GM12864 (cell line): ENCODE data around the gene CUL9.
A peak's percentile ranks its signal among the peaks of the same experiment; 100 is the strongest.

Experiments used
- DNase-seq: peaks from one replicate; pipeline ENCODE4 v3.0.0-alpha.2; 2011; ENCODE audit warnings: low read depth
- H3K4me3 ChIP-seq: 2 replicates; pipeline ENCODE4 v1.5.1; 2011; ENCODE audit warnings: mild to moderate bottlenecking, low read depth, low read length, control low read depth
- TF ChIP-seq, protein P1 (sequence below): IDR thresholded peaks from 2 replicates; pipeline ENCODE4 v1.5.1; 2011; ENCODE audit warnings: low read depth, mild to moderate bottlenecking, moderate library complexity, low read length, control low read depth, inconsistent platforms; ENCODE audit errors: missing control alignments

The CUL9 gene

DNA sequence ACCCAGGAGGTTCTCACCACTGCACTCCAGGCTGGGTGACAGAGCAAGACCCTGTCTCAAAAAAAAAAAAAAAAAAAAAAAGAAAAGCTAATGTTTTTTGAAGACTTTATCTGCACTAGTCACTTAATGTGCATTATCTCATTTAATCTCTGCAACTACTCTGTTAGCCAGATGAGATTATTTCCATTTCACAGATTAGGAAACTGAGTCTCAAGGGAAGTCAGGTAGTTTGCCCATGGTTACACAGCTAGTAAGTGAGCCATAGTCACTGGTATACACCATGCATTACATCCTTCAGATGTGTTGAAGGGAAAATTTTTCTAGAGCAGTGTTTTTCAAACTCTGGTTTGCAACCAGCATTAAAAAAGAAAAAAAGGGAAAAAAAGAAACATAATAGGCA lies 18.1 kb upstream of the CUL9 start:
- DNase-seq = no peak
- TF ChIP-seq, protein P1, sequence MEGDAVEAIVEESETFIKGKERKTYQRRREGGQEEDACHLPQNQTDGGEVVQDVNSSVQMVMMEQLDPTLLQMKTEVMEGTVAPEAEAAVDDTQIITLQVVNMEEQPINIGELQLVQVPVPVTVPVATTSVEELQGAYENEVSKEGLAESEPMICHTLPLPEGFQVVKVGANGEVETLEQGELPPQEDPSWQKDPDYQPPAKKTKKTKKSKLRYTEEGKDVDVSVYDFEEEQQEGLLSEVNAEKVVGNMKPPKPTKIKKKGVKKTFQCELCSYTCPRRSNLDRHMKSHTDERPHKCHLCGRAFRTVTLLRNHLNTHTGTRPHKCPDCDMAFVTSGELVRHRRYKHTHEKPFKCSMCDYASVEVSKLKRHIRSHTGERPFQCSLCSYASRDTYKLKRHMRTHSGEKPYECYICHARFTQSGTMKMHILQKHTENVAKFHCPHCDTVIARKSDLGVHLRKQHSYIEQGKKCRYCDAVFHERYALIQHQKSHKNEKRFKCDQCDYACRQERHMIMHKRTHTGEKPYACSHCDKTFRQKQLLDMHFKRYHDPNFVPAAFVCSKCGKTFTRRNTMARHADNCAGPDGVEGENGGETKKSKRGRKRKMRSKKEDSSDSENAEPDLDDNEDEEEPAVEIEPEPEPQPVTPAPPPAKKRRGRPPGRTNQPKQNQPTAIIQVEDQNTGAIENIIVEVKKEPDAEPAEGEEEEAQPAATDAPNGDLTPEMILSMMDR = no peak
- no peak overlapping the region for H3K4me3 ChIP-seq

- TF ChIP-seq, protein P1 = no peak
- DNase-seq = no peak
These were observed 11.5 kb upstream of the CUL9 start for GRCh38 chr6:43170417-43170930.

DNA sequence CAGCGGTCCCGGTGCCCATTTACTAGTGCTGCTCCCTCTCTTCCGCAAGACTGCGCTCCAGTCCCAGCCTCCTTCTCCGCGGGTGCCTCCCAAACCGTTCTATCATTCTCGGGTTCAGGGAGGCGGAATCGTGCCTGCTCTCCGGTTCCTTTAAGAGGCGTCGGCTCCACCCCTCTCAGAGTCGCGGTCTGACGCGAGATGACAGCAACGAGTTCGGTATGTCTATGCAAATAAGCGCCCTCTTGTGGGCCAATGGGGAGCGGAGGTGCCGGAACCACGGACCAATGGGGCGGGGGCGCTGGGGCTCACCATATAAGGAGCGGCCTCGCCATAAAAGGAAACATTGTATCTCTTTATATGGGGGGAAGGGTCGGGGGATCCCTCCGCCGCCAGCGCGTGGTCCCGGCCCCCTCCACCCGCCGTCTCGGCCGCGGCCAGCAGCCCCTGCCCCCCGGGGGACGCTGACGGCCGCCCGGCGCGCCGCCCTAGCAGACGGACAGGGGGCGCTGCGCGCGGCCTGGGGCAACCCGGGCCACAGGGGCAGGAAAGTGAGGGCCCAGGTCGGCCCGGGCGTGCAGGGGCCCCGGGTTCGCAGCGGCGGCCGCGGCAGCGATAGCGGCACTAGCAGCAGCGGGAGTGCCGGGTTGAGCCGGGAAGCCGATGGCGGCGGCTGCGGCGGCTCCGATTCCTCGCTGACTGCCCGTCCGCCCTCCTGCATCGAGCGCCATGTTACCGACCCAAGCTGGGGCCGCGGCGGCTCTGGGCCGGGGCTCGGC lies 10.9 kb upstream of the CUL9 start, which contains the start of gene SRF:
Gene SRF (plus strand): TSS at position 339 of the 776 bp plus-strand sequence. CDS start 388 bp downstream, at position 727.
- peak within 1 kb of the TSS; percentile 91 for H3K4me3 ChIP-seq
- DNase-seq = peak; percentile 95

More at GRCh38 chr6:43170417-43170930, 11.5 kb upstream of the CUL9 start:
- H3K4me3 ChIP-seq = peak overlapping the region; percentile 91

GRCh38 chr6:43171707-43172103 lies 10.3 kb upstream of the CUL9 start:
- peak overlapping the region; percentile 91 for H3K4me3 ChIP-seq
- DNase-seq = no peak
- TF ChIP-seq, protein P1 = no peak

More for the DNA sequence above, 10.9 kb upstream of the CUL9 start, which contains the start of gene SRF:
- TF ChIP-seq, protein P1 = peak; percentile 54

DNA sequence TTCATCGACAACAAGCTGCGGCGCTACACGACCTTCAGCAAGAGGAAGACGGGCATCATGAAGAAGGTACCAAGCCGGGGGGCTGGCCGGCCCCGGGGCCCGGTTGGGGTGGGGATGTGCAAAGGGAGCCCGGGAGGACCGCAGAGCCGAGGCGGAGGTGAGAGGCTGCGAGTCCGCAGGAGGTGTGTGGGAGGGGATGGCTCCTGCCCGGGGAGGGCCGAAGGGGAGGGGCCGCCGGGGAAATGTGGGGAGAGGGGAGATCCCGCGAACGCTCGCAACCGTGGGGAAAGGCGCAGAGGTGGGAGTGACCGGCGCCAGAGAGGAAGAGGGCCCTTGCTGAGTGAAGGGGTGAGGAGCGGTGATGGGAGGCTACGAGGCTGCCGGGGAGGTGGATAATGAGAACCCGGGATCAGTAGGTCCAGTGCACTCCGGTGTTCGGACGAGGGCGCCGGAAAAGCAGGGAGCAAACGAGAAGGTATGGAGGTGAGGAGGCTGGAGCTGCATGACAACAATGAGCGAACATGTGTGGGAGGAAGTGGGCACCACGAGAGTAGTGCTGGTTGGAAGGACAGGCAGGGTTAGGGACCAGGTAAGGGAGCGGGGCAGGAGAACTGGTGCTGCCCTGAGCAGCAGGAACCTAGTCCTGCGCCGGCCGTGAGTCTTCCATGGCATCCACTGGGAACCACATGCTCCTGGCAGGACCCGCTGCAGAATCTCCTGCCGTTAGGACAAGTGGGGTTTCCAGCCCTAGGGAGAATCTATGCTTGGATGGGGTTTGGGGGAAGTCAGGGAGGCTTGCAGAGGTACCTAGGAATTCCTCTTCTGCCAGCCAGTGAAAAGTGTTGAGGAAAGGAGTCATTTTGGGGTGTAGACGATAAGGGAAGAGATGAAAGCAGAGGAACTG lies 9.6 kb upstream of the CUL9 start:
- TF ChIP-seq, protein P1 = no peak
- peak overlapping the region; percentile 91 for H3K4me3 ChIP-seq
- no peak for DNase-seq

DNA sequence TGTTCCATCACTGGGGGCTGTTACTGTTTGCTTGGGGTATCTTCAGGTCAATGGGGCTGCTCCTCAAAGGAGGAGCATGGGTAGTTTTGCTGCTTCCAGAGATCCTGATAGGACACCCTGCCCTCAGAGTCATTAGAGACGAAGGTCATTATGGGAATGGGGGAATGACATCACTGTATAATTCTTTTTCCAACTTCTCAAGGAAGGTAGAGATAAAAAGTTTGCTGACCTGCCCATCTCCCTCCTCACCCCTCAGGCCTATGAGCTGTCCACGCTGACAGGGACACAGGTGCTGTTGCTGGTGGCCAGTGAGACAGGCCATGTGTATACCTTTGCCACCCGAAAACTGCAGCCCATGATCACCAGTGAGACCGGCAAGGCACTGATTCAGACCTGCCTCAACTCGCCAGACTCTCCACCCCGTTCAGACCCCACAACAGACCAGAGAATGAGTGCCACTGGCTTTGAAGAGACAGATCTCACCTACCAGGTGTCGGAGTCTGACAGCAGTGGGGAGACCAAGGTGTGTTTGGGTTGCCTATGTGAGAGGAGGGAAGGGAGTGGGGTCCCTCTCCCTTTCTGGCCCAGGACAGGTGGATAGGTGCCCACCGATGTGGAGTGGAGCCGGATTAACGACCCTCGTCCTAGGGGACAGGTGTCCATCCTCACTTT lies 8.3 kb upstream of the CUL9 start:
- no peak for DNase-seq
- TF ChIP-seq, protein P1 = no peak
- H3K4me3 ChIP-seq = peak overlapping the region; percentile 91
